Uterus (tissue), 4 donors: Measurements from ENCODE around the gene RHCG. TPM values are rescaled to one million over a fixed set of nuclear protein-coding genes. Genes with fewer than 3 reads are reported as not detected.

Source experiments
- DNase-seq, 2 donors: peaks; one replicate each; pipeline ENCODE4 v3.0.0-alpha.2; 2019 to 2020
- H3K27ac ChIP-seq, 2 donors: fragments of 200-600 bp; sonication (generic); 1 replicate in 1 of 2; 2 replicates in 1 of 2; pipeline ENCODE4 v1.5.1; 2016 to 2018
- H3K27me3 ChIP-seq, 2 donors: fragments of 200-600 bp; sonication (generic); one replicate each; pipeline ENCODE4 v1.5.1; 2018 to 2019; ENCODE audit warnings: control low read depth in 1 of 2
- H3K36me3 ChIP-seq, 2 donors: fragments of 200-600 bp; sonication (generic); one replicate each; pipeline ENCODE4 v1.5.1; 2019; ENCODE audit warnings: control low read depth in 1 of 2
- H3K4me1 ChIP-seq, 2 donors: fragments of 200-600 bp; sonication (generic); one replicate each; pipeline ENCODE4 v1.5.1; 2018 to 2019; ENCODE audit warnings: control low read depth in 1 of 2
- H3K4me3 ChIP-seq, 2 donors: fragments of 200-600 bp; sonication (generic); 1 replicate in 1 of 2; 2 replicates in 1 of 2; pipeline ENCODE4 v1.5.1; 2018 to 2019; ENCODE audit warnings: mild to moderate bottlenecking in 1 of 2
- H3K9me3 ChIP-seq, 2 donors: fragments of 200-600 bp; sonication (generic); one replicate each; pipeline ENCODE4 v1.5.1; 2019; ENCODE audit warnings: control low read depth in 1 of 2
- CTCF ChIP-seq, 4 experiments: fragments of 200-600 bp in 2 of 4; fragments of 450-650 bp in 2 of 4; sonication (generic) in 2 of 4; IDR thresholded peaks; one replicate each; pipeline ENCODE4 v1.5.1; 2016 to 2019; ENCODE audit warnings: antibody characterized with exemption in 4 of 4, mild to moderate bottlenecking in 2 of 4, moderate library complexity in 1 of 4
- POLR2A ChIP-seq, 2 donors: fragments of 450-650 bp; IDR thresholded peaks; one replicate each; pipeline ENCODE4 v1.6.1; 2016; ENCODE audit warnings: antibody characterized with exemption in 2 of 2, mild to moderate bottlenecking in 1 of 2, moderate library complexity in 1 of 2
- intact Hi-C: fragments of 100-400 bp; cut with DNase I; formaldehyde crosslinking; loops from one replicate; pipeline ENCODE4 v1.15.1; 2023; ENCODE audit warnings: low total_unique reads
- total RNA-seq, 4 donors: library from RNA; depleted of rRNA in 3 of 4; stranded (reverse); fragments of >200 nt in 3 of 4; gene quantifications; one replicate each; pipeline versions ENCODE4 v1.1.0 to v1.2.4, GENCODE V29; 2014 to 2023
- donor health status: DM: yes; HTN: yes; CAD: no.

Gene RHCG
- total RNA-seq, 4 donors from 2014 or later: 0.14 to 2.9 (median 0.58) TPM; not detected in 1

GRCh38 chr15:89492934-89493631, 3.3 kb downstream of the RHCG start:
- DNase-seq: no peak

DNA sequence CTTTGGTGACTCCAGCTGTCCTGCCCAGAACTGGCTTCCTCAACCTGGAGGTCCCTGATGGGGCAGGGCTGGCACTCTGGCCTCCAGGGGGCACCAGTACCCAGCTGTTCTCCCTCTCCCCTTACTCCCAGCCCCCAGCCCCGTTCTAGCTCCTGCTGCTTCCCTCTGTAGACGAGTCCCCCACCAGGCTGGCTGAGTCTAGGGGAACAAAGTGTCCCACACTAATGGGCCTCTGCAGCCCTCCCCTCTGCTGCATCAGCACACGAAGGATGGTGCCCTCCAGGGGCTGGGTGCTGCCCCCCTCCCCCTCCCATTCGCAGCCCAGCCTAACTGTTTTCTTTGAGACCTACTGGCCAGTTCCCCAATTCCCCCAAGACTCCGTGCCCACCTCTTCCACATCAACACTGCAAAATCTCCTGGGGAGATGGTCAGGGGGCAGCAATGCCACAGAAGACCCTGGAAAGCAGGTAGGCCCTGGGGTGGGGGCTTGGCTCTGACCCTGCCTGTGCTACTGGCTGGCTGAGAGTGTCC, 4.2 kb downstream of the RHCG start:
- no peaks in the 10 kb centered on the region for H3K9me3 ChIP-seq
- no peaks in the 10 kb centered on the region for H3K36me3 ChIP-seq
- H3K4me1 ChIP-seq: no peaks in the 10 kb centered on the region
- TF ChIP-seq CTCF (IDR thresholded peaks at IDR 0.05) (no peak), POLR2A (IDR thresholded peaks at IDR 0.05) (no peak)
- DNase-seq: no peak
- peaks cover 0 to 10% of the 10 kb centered on the region in 2 donors for H3K27me3 ChIP-seq
- intact Hi-C loops: no loop called here
- no peak overlapping the region for H3K27ac ChIP-seq
- H3K4me3 ChIP-seq: no peak overlapping the region

More at GRCh38 chr15:89492934-89493631, 3.3 kb downstream of the RHCG start:
- no peaks in the 10 kb centered on the region for H3K4me1 ChIP-seq
- peaks cover 0 to 10% of the 10 kb centered on the region in 2 donors for H3K27me3 ChIP-seq
- intact Hi-C loops: no loop called here
- no peaks in the 10 kb centered on the region for H3K36me3 ChIP-seq
- H3K9me3 ChIP-seq: no peaks in the 10 kb centered on the region
- no peak overlapping the region for H3K27ac ChIP-seq
- no peak for TF ChIP-seq POLR2A (IDR thresholded peaks at IDR 0.05)
- TF ChIP-seq CTCF (IDR thresholded peaks at IDR 0.05): no peak
- H3K4me3 ChIP-seq: no peak overlapping the region

GRCh38 chr15:89490814-89491315, 5.5 kb downstream of the RHCG start:
- no peak overlapping the region for H3K4me3 ChIP-seq
- no peaks in the 10 kb centered on the region for H3K36me3 ChIP-seq
- no peaks in the 10 kb centered on the region for H3K4me1 ChIP-seq
- peaks cover 0 to 5% of the 10 kb centered on the region in 2 donors for H3K27me3 ChIP-seq
- no peak for DNase-seq
- TF ChIP-seq CTCF (IDR thresholded peaks at IDR 0.05): no peak
- no peak for TF ChIP-seq POLR2A (IDR thresholded peaks at IDR 0.05)
- no peaks in the 10 kb centered on the region for H3K9me3 ChIP-seq
- H3K27ac ChIP-seq: no peak overlapping the region
- intact Hi-C loops: no loop called here

DNA sequence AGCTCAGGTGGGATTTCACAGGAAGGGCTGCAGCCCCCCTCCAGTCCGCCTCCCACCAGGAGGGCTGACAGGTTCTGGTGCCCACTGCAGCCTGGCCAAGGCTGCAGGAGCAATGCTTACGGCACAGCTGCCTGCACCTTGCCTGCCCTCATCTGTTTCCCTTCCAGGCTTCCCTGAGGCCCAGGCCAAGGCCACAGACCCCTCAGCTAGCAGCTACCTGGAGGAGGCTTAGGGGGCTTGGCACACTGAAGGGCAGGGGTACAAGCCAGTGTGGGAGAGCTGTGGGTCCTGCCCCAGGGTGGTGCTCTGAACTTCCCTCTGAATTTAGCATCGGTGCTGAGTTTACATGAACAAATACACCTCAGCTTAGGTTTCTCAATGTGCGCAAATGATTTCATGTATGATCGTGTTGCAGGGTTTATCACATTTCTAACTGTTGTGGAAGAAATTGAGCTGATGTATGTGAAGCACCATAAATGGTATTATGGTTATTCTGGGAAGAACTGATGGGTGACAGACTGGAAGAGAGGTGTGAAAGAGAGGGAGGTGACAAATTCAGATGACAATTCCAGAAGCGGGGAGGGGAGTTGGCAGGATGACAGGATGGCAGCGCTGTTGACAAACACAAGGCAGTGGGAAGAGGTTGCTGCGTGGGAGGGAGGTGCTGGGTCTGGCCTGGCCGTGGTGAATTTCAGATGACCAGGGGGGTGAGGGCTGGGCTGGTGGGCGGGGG, 6.1 kb downstream of the RHCG start:
- peaks cover 0 to 4% of the 10 kb centered on the region in 2 donors for H3K27me3 ChIP-seq
- intact Hi-C loops: no loop called here
- H3K27ac ChIP-seq: no peak overlapping the region
- no peaks in the 10 kb centered on the region for H3K9me3 ChIP-seq
- TF ChIP-seq CTCF (IDR thresholded peaks at IDR 0.05): no peak
- TF ChIP-seq POLR2A (IDR thresholded peaks at IDR 0.05): no peak
- no peaks in the 10 kb centered on the region for H3K36me3 ChIP-seq
- H3K4me3 ChIP-seq: no peak overlapping the region
- no peak for DNase-seq
- H3K4me1 ChIP-seq: no peaks in the 10 kb centered on the region

- Histone ChIP-seq H3K36me3 (no peaks in the 10 kb centered on the region), H3K27ac (no peak overlapping the region), H3K9me3 (no peaks in the 10 kb centered on the region), H3K4me3 (no peak overlapping the region), H3K27me3 (no peaks in the 10 kb centered on the region), H3K4me1 (no peaks in the 10 kb centered on the region)
- no peak for DNase-seq
- TF ChIP-seq CTCF (IDR thresholded peaks at IDR 0.05) (no peak), POLR2A (IDR thresholded peaks at IDR 0.05) (no peak)
- intact Hi-C loops: no loop called here
Measured at GRCh38 chr15:89489376-89489775, 7.0 kb downstream of the RHCG start.
